Measurements from ENCODE around the gene CERT1. TPM values are rescaled to one million over a fixed set of nuclear protein-coding genes. Genes with fewer than 3 reads are reported as not detected.

The CERT1 gene
- polyA plus RNA-seq, 1 of the 3 experiments (the other 2 are of a cell fraction) = 4.5 TPM

- CTCF ChIA-PET = interaction anchor here (1.5 kb wide), 1 partner anchor 215 kb away, joined by 4 read pairs; no protein-coding TSS in a partner anchor
- POLR2A ChIA-PET = no interaction called here
- H4K20me1 ChIP-seq (ENCODE audit: insufficient read depth) = no peaks in the 10 kb centered on the region
Observed at GRCh38 chr5:75466006-75466716, 45.3 kb downstream of the CERT1 start.

GRCh38 chr5:75465480-75465879 is 45.9 kb downstream of the CERT1 start:
- TF ChIP-seq RAD21 (IDR thresholded peaks at IDR 0.05; ENCODE audit: low read length) (no peak), SIN3A (IDR thresholded peaks at IDR 0.05; ENCODE audit: borderline replicate concordance, low read depth, low read length) (no peak), JUND (IDR thresholded peaks at IDR 0.05) (no peak), CHD2 (IDR thresholded peaks at IDR 0.05; ENCODE audit: low read length, partially characterized antibody) (no peak), SMC3 (IDR thresholded peaks at IDR 0.05; ENCODE audit: low read depth, low read length) (no peak), YY1 (IDR thresholded peaks at IDR 0.05; ENCODE audit: low read depth) (no peak), FOXM1 (IDR thresholded peaks at IDR 0.05; ENCODE audit: low read depth) (no peak), FOSL2 (IDR thresholded peaks at IDR 0.05; ENCODE audit: borderline replicate concordance, low read depth) (no peak), EZH2phosphoT487 (IDR thresholded peaks at IDR 0.05; ENCODE audit: borderline replicate concordance, low read depth) (no peak), ELF1 (IDR thresholded peaks at IDR 0.05) (no peak), RCOR1 (IDR thresholded peaks at IDR 0.05; ENCODE audit: low read length) (no peak), IRF3 (IDR thresholded peaks at IDR 0.05; ENCODE audit: low read depth, low read length) (no peak)
- TF ChIP-seq, protein P1, sequence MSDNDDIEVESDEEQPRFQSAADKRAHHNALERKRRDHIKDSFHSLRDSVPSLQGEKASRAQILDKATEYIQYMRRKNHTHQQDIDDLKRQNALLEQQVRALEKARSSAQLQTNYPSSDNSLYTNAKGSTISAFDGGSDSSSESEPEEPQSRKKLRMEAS (IDR thresholded peaks at IDR 0.05; ENCODE audit: low read depth) = no peak
- H3K4me3 ChIP-seq (ENCODE audit: low read depth in 2 of 2, low read length in 1 of 2) = no peak overlapping the region
- H3F3A ChIP-seq (replicated peaks; ENCODE audit: insufficient read depth) = no peaks in the 10 kb centered on the region
- peaks cover 17% of the 10 kb centered on the region; the same call in 1 of the 2 replicates for H3K9me3 ChIP-seq
- H2AFZ ChIP-seq (ENCODE audit: low read depth) = no peak overlapping the region
- peaks cover 0 to 5% of the 10 kb centered on the region in 2 experiments; a peak in 3 of 4 replicates for H3K4me1 ChIP-seq (ENCODE audit: control insufficient read depth in 1 of 2, insufficient read depth in 2 of 2, low read depth in 1 of 2, low read length in 1 of 2)
- H3K27me3 ChIP-seq (ENCODE audit: insufficient read depth) = no peaks in the 10 kb centered on the region
- H3K79me2 ChIP-seq (ENCODE audit: insufficient read depth) = peaks cover 40% of the 10 kb centered on the region
- H3K4me2 ChIP-seq = no peak overlapping the region
- peaks cover 0 to 14% of the 10 kb centered on the region in 2 experiments for H3K36me3 ChIP-seq (replicated peaks in 1 of 2; ENCODE audit: control insufficient read depth in 1 of 2, insufficient read depth in 2 of 2, low read length in 1 of 2)
- H4K20me1 ChIP-seq (ENCODE audit: insufficient read depth) = no peaks in the 10 kb centered on the region
- H3K9ac ChIP-seq = no peak overlapping the region
- ChIA-PET POLR2A (no interaction called here), CTCF (no interaction called here)
- DNase-seq = no peak
- WGBS (ENCODE audit: low lambda C conversion rate) = 100% methylated on average over 1 of the region's 1 CpG
- H3K27ac ChIP-seq (ENCODE audit: low read depth in 2 of 2, low read length in 1 of 2) = no peak overlapping the region; a peak in 1 of 4 replicates
- H3K9me2 ChIP-seq = no peaks in the 10 kb centered on the region

More at GRCh38 chr5:75466006-75466716, 45.3 kb downstream of the CERT1 start:
- Histone ChIP-seq H3K36me3 (replicated peaks in 1 of 2; ENCODE audit: control insufficient read depth in 1 of 2, insufficient read depth in 2 of 2, low read length in 1 of 2) (peaks cover 0 to 14% of the 10 kb centered on the region in 2 experiments), H3K27me3 (ENCODE audit: insufficient read depth) (no peaks in the 10 kb centered on the region), H3K4me1 (ENCODE audit: control insufficient read depth in 1 of 2, insufficient read depth in 2 of 2, low read depth in 1 of 2, low read length in 1 of 2) (peaks cover 0 to 1% of the 10 kb centered on the region in 2 experiments; a peak in 2 of 4 replicates), H3K4me2 (no peak overlapping the region), H3F3A (replicated peaks; ENCODE audit: insufficient read depth) (no peaks in the 10 kb centered on the region), H2AFZ (ENCODE audit: low read depth) (no peak overlapping the region), H3K79me2 (ENCODE audit: insufficient read depth) (peaks cover 36% of the 10 kb centered on the region), H3K9me3 (peaks cover 17% of the 10 kb centered on the region; the same call in 1 of the 2 replicates), H3K9ac (no peak overlapping the region), H3K4me3 (ENCODE audit: low read depth in 2 of 2, low read length in 1 of 2) (no peak overlapping the region), H3K9me2 (no peaks in the 10 kb centered on the region), H3K27ac (ENCODE audit: low read depth in 2 of 2, low read length in 1 of 2) (no peak overlapping the region)
- DNase-seq = no peak
- TF ChIP-seq, protein P1 (IDR thresholded peaks at IDR 0.05; ENCODE audit: low read depth) = no peak
- no peak for TF ChIP-seq RAD21 (IDR thresholded peaks at IDR 0.05; ENCODE audit: low read length)
- no peak for TF ChIP-seq YY1 (IDR thresholded peaks at IDR 0.05; ENCODE audit: low read depth)
- no peak for TF ChIP-seq IRF3 (IDR thresholded peaks at IDR 0.05; ENCODE audit: low read depth, low read length)
- no peak for TF ChIP-seq GABPA (IDR thresholded peaks at IDR 0.05; ENCODE audit: low read depth)
- TF ChIP-seq MEF2A (IDR thresholded peaks at IDR 0.05; ENCODE audit: borderline replicate concordance, low read depth) = no peak
- TF ChIP-seq RXRA (IDR thresholded peaks at IDR 0.05; ENCODE audit: borderline replicate concordance, low read depth) = no peak
- TF ChIP-seq, protein P2, sequence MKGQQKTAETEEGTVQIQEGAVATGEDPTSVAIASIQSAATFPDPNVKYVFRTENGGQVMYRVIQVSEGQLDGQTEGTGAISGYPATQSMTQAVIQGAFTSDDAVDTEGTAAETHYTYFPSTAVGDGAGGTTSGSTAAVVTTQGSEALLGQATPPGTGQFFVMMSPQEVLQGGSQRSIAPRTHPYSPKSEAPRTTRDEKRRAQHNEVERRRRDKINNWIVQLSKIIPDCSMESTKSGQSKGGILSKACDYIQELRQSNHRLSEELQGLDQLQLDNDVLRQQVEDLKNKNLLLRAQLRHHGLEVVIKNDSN (IDR thresholded peaks at IDR 0.05; ENCODE audit: borderline replicate concordance, low read depth) = no peak
- WGBS (ENCODE audit: low lambda C conversion rate) = 93% methylated on average over 6 of the region's 6 CpGs

Measured in SK-N-SH (cell line).